Measurements from ENCODE around the gene TMOD4.
A peak's percentile ranks its signal among the peaks of the same experiment; 100 is the strongest.
"Not testable (repeated sequence)": the region's sequence is repeated elsewhere in the genome, so short reads cannot be mapped to it uniquely, and the experiment has no call there.

TMOD4 gene

DNA sequence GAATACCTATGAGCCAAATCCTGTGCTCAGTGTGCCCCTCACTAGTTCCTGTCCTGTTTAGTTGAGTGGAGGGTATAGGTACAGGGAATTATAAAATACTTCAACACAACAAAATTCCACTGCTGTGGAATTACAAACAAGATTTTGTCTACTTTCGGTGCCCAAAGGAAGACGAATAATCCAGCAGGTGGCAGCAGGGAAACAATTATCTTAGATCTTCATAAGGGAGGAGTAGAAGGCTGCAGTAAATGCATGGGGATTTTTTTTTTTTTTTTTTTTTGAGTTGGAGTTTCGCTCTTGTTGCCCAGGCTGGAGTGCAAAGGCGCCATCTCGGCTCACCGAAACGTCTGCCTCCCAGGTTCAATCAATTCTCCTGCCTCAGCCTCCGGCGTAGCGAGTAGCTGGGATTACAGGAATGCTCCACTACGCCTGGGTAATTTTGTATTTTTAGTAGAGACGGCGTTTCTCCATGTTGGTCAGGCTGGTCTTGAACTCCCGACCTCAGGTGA, 20.6 kb upstream of the TMOD4 start:
- Histone ChIP-seq H3K27me3 (replicated peaks; ENCODE audit: control insufficient read depth, insufficient read depth, low read length) (no peaks in the 10 kb centered on the region), H3K4me3 (replicated peaks; ENCODE audit: low read depth, low read length) (peak overlapping the region; percentile 37), H3K36me3 (ENCODE audit: control insufficient read depth, insufficient read depth, low read length) (no peaks in the 10 kb centered on the region)
- TF ChIP-seq, protein P1, sequence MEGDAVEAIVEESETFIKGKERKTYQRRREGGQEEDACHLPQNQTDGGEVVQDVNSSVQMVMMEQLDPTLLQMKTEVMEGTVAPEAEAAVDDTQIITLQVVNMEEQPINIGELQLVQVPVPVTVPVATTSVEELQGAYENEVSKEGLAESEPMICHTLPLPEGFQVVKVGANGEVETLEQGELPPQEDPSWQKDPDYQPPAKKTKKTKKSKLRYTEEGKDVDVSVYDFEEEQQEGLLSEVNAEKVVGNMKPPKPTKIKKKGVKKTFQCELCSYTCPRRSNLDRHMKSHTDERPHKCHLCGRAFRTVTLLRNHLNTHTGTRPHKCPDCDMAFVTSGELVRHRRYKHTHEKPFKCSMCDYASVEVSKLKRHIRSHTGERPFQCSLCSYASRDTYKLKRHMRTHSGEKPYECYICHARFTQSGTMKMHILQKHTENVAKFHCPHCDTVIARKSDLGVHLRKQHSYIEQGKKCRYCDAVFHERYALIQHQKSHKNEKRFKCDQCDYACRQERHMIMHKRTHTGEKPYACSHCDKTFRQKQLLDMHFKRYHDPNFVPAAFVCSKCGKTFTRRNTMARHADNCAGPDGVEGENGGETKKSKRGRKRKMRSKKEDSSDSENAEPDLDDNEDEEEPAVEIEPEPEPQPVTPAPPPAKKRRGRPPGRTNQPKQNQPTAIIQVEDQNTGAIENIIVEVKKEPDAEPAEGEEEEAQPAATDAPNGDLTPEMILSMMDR (IDR thresholded peaks at IDR 0.05; ENCODE audit: insufficient read depth, low read length, poor library complexity, severe bottlenecking): peak; percentile 49
- DNase-seq (ENCODE audit: extremely low read depth, insufficient read length): peak; percentile 33

DNA sequence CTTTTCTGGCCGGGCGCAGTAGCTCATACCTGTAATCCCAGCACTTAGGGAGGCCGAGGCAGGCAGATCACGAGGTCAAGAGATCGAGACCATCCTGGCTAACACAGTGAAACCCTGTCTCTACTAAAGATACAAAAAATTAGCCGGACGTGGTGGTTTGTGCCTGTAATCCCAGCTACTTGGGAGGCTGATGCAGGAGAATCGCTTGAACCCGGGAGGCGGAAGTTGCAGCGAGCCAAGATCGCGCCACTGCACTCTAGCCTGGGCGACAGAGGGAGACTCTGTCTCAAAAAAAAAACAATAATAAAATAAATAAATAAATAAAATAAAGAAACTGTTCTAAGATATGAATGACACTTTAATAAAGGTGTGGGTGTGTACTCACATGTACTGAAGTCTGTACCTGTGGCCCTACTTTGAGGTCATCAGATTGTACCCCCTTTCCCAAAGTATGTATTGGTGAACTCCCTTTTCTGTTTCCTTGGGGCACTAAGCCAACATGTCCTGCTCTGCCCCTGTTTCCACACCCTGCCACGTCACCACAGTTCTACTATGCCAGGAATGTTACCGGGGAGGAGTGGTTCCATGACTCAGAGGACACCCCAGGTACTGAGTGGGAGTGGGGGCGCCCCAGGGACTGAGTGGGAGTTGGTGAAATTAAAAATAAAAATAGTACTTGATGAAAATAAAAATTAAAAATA, 19.3 kb upstream of the TMOD4 start:
- not testable (repeated sequence) for H3K36me3 ChIP-seq (ENCODE audit: control insufficient read depth, insufficient read depth, low read length); H3K27me3 ChIP-seq (replicated peaks; ENCODE audit: control insufficient read depth, insufficient read depth, low read length); DNase-seq (ENCODE audit: extremely low read depth, insufficient read length); H3K4me3 ChIP-seq (replicated peaks; ENCODE audit: low read depth, low read length)

DNA sequence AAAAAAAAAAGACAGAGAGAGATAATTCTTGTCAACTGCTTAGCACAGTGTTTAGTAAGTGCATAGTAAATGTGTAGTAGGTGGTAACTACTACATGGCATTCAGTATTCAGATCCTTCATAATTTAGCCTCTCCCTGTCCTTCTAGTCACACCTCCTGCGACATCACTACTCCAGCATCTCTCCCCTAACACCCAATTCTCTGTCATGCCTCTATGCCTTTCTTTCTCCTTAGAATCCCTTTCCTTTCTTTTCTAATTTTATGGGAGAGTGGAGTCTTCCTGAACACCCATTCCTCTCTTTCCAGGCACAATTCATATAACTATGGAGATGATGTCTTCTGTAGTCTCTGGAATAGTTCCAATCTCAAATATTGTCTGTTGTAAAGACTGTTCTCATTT, 18.1 kb upstream of the TMOD4 start:
- TF ChIP-seq, protein P1 (IDR thresholded peaks at IDR 0.05; ENCODE audit: insufficient read depth, low read length, poor library complexity, severe bottlenecking): no peak
- Histone ChIP-seq H3K27me3 (replicated peaks; ENCODE audit: control insufficient read depth, insufficient read depth, low read length) (no peaks in the 10 kb centered on the region), H3K4me3 (replicated peaks; ENCODE audit: low read depth, low read length) (no peak overlapping the region), H3K36me3 (ENCODE audit: control insufficient read depth, insufficient read depth, low read length) (no peaks in the 10 kb centered on the region)
- DNase-seq (ENCODE audit: extremely low read depth, insufficient read length): no peak

DNA sequence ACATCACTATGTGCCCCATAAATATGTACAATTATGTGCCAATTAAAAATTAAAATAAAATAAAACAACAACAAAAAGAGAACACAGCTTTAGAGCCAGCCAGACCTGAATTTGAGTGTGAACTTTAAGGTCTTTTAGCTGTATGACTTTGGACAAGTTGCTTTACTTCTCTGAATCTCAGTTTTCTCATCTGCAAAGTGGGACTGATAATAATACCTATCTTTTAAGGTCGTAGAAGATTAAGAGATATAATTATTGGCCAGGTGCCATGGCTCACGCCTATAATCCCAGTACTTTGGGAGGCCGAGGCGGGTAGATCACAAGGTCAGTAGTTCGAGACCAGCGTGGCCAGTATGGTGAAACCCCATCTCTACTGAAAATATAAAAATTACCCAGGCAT, 17.5 kb upstream of the TMOD4 start:
- Histone ChIP-seq H3K27me3 (replicated peaks; ENCODE audit: control insufficient read depth, insufficient read depth, low read length) (no peaks in the 10 kb centered on the region), H3K36me3 (ENCODE audit: control insufficient read depth, insufficient read depth, low read length) (no peaks in the 10 kb centered on the region), H3K4me3 (replicated peaks; ENCODE audit: low read depth, low read length) (no peak overlapping the region)
- no peak for DNase-seq (ENCODE audit: extremely low read depth, insufficient read length)
- TF ChIP-seq, protein P1 (IDR thresholded peaks at IDR 0.05; ENCODE audit: insufficient read depth, low read length, poor library complexity, severe bottlenecking): no peak

DNA sequence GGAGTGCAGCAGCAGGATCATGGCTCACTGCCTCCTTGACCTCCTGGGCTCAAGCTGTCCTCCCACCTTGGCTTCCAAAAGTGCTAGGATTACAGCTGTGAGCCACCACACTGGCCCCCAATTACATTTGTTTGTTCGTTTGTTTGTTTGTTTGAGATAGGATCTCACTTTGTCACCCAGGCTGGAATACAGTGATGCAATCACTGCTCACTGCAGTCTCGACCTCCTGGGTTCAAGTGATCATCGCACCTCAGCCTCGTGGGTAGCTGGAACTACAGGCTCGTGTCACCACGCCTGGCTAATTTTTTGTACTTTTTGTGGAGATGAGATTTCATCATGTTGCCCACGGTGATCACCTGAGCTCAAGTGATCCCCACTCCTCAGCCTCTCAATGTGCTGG, 16.3 kb upstream of the TMOD4 start:
- DNase-seq (ENCODE audit: extremely low read depth, insufficient read length): no peak
- TF ChIP-seq, protein P1 (IDR thresholded peaks at IDR 0.05; ENCODE audit: insufficient read depth, low read length, poor library complexity, severe bottlenecking): no peak
- Histone ChIP-seq H3K4me3 (replicated peaks; ENCODE audit: low read depth, low read length) (no peak overlapping the region), H3K27me3 (replicated peaks; ENCODE audit: control insufficient read depth, insufficient read depth, low read length) (no peaks in the 10 kb centered on the region), H3K36me3 (ENCODE audit: control insufficient read depth, insufficient read depth, low read length) (no peaks in the 10 kb centered on the region)

- peaks cover 3% of the 10 kb centered on the region for H3K36me3 ChIP-seq (ENCODE audit: control insufficient read depth, insufficient read depth, low read length)
- no peaks in the 10 kb centered on the region for H3K27me3 ChIP-seq (replicated peaks; ENCODE audit: control insufficient read depth, insufficient read depth, low read length)
- peak; percentile 88 for DNase-seq (ENCODE audit: extremely low read depth, insufficient read length)
- peak within 1 kb of the TSS; percentile 91 for H3K4me3 ChIP-seq (replicated peaks; ENCODE audit: low read depth, low read length)
- TF ChIP-seq, protein P1 (IDR thresholded peaks at IDR 0.05; ENCODE audit: insufficient read depth, low read length, poor library complexity, severe bottlenecking): no peak
These were observed 14.1 kb upstream of the TMOD4 start, which contains the start of gene VPS72 for GRCh38 chr1:151189637-151190445. TSS of gene VPS72 (minus strand) at chr1:151190197. CDS start at chr1:151190121, 76 bp downstream.

DNA sequence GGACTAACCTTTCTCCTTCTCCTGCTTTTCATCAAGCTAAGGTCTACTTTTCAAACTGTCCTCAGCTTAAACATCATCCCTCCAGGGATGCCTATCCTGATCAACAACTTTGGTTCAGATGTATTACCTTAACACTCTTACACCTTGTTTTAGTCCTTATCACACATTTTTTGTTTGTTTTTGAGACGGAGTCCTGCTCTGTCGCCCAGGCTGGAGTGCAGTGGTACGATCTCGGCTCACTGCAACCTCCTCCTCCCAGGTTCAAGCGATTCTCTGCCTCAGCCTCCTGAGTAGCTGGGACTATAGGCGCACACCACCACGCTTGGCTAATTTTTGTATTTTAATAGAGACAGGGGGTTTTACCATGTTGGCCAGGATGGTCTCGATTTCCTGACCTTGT, 12.9 kb upstream of the TMOD4 start:
- DNase-seq (ENCODE audit: extremely low read depth, insufficient read length); H3K36me3 ChIP-seq (ENCODE audit: control insufficient read depth, insufficient read depth, low read length); H3K27me3 ChIP-seq (replicated peaks; ENCODE audit: control insufficient read depth, insufficient read depth, low read length): not testable (repeated sequence)
- H3K4me3 ChIP-seq (replicated peaks; ENCODE audit: low read depth, low read length): peak overlapping the region; percentile 91
